Mesenteric fat pad (tissue), 1 donor: ENCODE measurements around the gene CCR9. TPM values are rescaled to one million over a fixed set of nuclear protein-coding genes. Genes with fewer than 3 reads are reported as not detected.
A peak's percentile ranks its signal among the peaks of the same experiment; 100 is the strongest.

ENCODE experiments used
- DNase-seq: peaks from one replicate; pipeline ENCODE4 v3.0.0-alpha.2; 2020; ENCODE audit warnings: low spot score
- total RNA-seq: library from RNA; stranded (reverse); fragmentation: NEBNext Ultra II Directional; extraction: Animal tissue kit (Norgen Biotek cat#: 25700); gene quantifications from one replicate; pipeline ENCODE4 v1.2.1, GENCODE V29; 2021
- donor health status: DM: yes; HTN: yes; CAD: no.

CCR9 gene
- total RNA-seq, 1 donor from 2014 or later: not detected

GRCh38 chr3:45936261-45936660 is 49.9 kb downstream of the CCR9 start:
- DNase-seq: peak; percentile 53

- peak; percentile 39 for DNase-seq
Observed at GRCh38 chr3:45937206-45938042, 51.1 kb downstream of the CCR9 start.

- DNase-seq: peak; percentile 39
Observed at GRCh38 chr3:45938043-45938435, 51.7 kb downstream of the CCR9 start.

GRCh38 chr3:45938864-45939263 is 52.5 kb downstream of the CCR9 start:
- peak; percentile 89 for DNase-seq

GRCh38 chr3:45939341-45939771 is 53.0 kb downstream of the CCR9 start:
- DNase-seq: peak; percentile 55

GRCh38 chr3:45940004-45940780 is 53.8 kb downstream of the CCR9 start:
- DNase-seq: peak; percentile 67

GRCh38 chr3:45940781-45941365 is 54.5 kb downstream of the CCR9 start:
- DNase-seq: no peak

- peak; percentile 41 for DNase-seq
Observed at GRCh38 chr3:45942051-45942825, 55.9 kb downstream of the CCR9 start.

GRCh38 chr3:45943207-45943846 is 57.0 kb downstream of the CCR9 start, which contains the start of gene CXCR6:
Gene CXCR6, plus strand, starts transcription at chr3:45943464. Its CDS starts 3,018 bp downstream, at chr3:45946482.
- peak; percentile 8 for DNase-seq

GRCh38 chr3:45944830-45945620 is 58.7 kb downstream of the CCR9 start:
- DNase-seq: peak; percentile 81

GRCh38 chr3:45946307-45946706 is 60.0 kb downstream of the CCR9 start:
- DNase-seq: no peak

- peak; percentile 41 for DNase-seq
Observed at GRCh38 chr3:45946875-45947274, 60.5 kb downstream of the CCR9 start.

GRCh38 chr3:45947361-45947760 is 61.0 kb downstream of the CCR9 start:
- no peak for DNase-seq

GRCh38 chr3:45948311-45948781 is 62.0 kb downstream of the CCR9 start:
- no peak for DNase-seq

GRCh38 chr3:45948881-45949280 is 62.5 kb downstream of the CCR9 start:
- DNase-seq: peak; percentile 41

- DNase-seq: peak; percentile 51
Observed at GRCh38 chr3:45949432-45949831, 63.1 kb downstream of the CCR9 start.

GRCh38 chr3:45950131-45950530 is 63.8 kb downstream of the CCR9 start:
- DNase-seq: peak; percentile 53

- DNase-seq: peak; percentile 41
Observed at GRCh38 chr3:45950686-45951600, 64.6 kb downstream of the CCR9 start.
